ENCODE measurements around the gene MCF2L2. TPM values are rescaled to one million over a fixed set of nuclear protein-coding genes. Genes with fewer than 3 reads are reported as not detected.

Gene MCF2L2
- total RNA-seq, 1 donor from 2014 or later: 2.0 TPM

DNA sequence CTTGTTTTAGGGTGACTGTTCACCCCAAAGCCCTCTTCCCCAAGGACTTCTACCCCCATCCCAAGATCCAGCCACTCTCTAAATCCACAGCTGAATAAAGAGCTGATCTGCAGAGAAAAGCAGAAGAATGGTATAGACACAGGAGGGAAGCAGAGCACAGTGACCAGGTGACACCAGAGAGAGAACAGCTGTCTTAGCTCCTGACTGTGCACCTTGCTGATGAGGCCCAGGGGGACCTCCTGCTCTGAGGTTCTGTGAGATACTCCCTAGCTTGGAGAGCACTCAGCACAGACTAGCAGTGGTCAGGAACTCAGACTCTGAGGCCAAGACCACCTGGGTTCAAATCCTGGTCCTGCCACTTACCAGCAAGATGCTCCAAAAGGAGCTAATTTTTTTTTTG, 17.7 kb downstream of the MCF2L2 start:
- Histone ChIP-seq H3K27me3 (no peaks in the 10 kb centered on the region), H3K27ac (no peak overlapping the region), H3K4me1 (no peaks in the 10 kb centered on the region), H3K9me3 (no peaks in the 10 kb centered on the region), H3K36me3 (no peaks in the 10 kb centered on the region), H3K4me3 (no peak overlapping the region)
- TF ChIP-seq, protein P1, sequence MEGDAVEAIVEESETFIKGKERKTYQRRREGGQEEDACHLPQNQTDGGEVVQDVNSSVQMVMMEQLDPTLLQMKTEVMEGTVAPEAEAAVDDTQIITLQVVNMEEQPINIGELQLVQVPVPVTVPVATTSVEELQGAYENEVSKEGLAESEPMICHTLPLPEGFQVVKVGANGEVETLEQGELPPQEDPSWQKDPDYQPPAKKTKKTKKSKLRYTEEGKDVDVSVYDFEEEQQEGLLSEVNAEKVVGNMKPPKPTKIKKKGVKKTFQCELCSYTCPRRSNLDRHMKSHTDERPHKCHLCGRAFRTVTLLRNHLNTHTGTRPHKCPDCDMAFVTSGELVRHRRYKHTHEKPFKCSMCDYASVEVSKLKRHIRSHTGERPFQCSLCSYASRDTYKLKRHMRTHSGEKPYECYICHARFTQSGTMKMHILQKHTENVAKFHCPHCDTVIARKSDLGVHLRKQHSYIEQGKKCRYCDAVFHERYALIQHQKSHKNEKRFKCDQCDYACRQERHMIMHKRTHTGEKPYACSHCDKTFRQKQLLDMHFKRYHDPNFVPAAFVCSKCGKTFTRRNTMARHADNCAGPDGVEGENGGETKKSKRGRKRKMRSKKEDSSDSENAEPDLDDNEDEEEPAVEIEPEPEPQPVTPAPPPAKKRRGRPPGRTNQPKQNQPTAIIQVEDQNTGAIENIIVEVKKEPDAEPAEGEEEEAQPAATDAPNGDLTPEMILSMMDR (IDR thresholded peaks at IDR 0.05): no peak
- no peak for TF ChIP-seq POLR2A (IDR thresholded peaks at IDR 0.05)
- no peak for TF ChIP-seq POLR2AphosphoS5 (IDR thresholded peaks at IDR 0.05; ENCODE audit: insufficient read depth in 1 of 2, low read depth in 1 of 2)
- DNase-seq (ENCODE audit: extremely low spot score in 2 of 2): no peak
- intact Hi-C loops (cut with DNase I): no loop called here

DNA sequence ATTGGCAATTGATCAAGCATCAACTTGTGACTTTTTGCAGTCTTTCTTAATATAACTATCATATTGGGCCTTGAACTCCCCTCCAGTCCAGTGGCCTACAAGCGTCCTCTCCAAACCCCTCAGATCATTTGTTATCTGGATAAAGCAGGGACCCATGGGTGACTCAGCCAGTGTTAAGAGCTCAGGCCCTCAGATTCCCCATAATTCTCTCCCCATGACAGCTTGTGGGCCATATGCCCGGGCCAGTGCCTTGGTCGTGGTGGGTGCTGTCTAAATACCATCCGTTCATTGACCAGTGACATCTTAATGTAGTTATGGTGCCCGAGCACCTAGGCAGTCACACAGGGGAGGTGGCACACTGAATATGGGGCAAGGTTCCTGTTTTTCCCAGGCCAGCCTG, 18.1 kb downstream of the MCF2L2 start:
- DNase-seq (ENCODE audit: extremely low spot score in 2 of 2): no peak
- H3K4me3 ChIP-seq: no peak overlapping the region
- H3K4me1 ChIP-seq: no peaks in the 10 kb centered on the region
- no peaks in the 10 kb centered on the region for H3K36me3 ChIP-seq
- no peak overlapping the region for H3K27ac ChIP-seq
- no peaks in the 10 kb centered on the region for H3K27me3 ChIP-seq
- no peaks in the 10 kb centered on the region for H3K9me3 ChIP-seq
- intact Hi-C loops (cut with DNase I): no loop called here
- TF ChIP-seq POLR2A (IDR thresholded peaks at IDR 0.05) (no peak), POLR2AphosphoS5 (IDR thresholded peaks at IDR 0.05; ENCODE audit: insufficient read depth in 1 of 2, low read depth in 1 of 2) (no peak)
- TF ChIP-seq, protein P1 (IDR thresholded peaks at IDR 0.05): no peak

DNA sequence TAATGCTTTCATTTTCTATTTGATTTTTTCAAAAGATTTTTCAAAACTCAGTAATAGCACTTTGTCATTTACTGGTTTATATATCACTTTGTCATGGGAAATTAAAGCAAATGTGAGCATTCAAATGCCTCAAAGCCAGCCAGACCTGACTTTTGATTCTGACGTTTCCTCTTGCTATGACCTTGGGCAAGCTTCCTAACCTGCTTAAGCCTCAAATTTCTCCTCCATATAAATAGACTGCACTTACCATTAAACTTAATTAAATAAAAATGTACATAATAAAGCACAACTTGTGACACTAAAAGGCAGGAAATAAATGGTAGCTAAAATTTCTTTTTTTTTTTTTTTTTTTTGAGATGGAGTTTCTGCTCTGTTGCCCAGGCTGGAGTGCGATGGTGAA, 19.2 kb downstream of the MCF2L2 start:
- DNase-seq (ENCODE audit: extremely low spot score in 2 of 2): no peak
- H3K4me3 ChIP-seq: no peak overlapping the region

DNA sequence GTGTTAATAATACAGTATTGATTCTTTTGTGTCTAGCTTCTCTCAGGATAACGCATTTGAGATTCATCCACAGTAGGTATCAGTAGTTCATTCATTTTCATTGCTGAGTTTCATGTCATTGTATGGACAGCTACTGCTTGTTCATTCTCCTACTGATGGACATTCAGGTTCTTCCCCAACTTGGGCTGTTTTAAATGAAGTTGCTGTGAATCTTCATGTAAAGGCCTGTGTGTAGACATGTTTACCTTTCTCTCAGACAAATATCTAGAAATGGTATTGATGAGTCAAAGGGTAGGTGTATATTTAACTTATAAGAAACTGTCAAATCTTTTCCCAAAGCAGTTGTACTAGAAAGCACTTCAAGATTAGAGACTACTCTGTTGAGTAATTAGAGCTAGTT, 26.7 kb downstream of the MCF2L2 start:
- Histone ChIP-seq H3K9me3 (no peaks in the 10 kb centered on the region), H3K27ac (no peak overlapping the region), H3K4me1 (no peaks in the 10 kb centered on the region), H3K27me3 (no peaks in the 10 kb centered on the region), H3K4me3 (no peak overlapping the region), H3K36me3 (no peaks in the 10 kb centered on the region)
- DNase-seq (ENCODE audit: extremely low spot score in 2 of 2): no peak
- intact Hi-C loops (cut with DNase I): no loop called here
- TF ChIP-seq POLR2AphosphoS5 (IDR thresholded peaks at IDR 0.05; ENCODE audit: insufficient read depth in 1 of 2, low read depth in 1 of 2) (no peak), POLR2A (IDR thresholded peaks at IDR 0.05) (no peak)
- TF ChIP-seq, protein P1 (IDR thresholded peaks at IDR 0.05): no peak

More for the DNA sequence above, 19.2 kb downstream of the MCF2L2 start:
- intact Hi-C loops (cut with DNase I): no loop called here
- H3K36me3 ChIP-seq: no peaks in the 10 kb centered on the region
- H3K4me1 ChIP-seq: no peaks in the 10 kb centered on the region
- no peaks in the 10 kb centered on the region for H3K27me3 ChIP-seq
- H3K27ac ChIP-seq: no peak overlapping the region
- no peak for TF ChIP-seq POLR2AphosphoS5 (IDR thresholded peaks at IDR 0.05; ENCODE audit: insufficient read depth in 1 of 2, low read depth in 1 of 2)
- TF ChIP-seq, protein P1 (IDR thresholded peaks at IDR 0.05): no peak
- no peak for TF ChIP-seq POLR2A (IDR thresholded peaks at IDR 0.05)
- H3K9me3 ChIP-seq: no peaks in the 10 kb centered on the region

DNA sequence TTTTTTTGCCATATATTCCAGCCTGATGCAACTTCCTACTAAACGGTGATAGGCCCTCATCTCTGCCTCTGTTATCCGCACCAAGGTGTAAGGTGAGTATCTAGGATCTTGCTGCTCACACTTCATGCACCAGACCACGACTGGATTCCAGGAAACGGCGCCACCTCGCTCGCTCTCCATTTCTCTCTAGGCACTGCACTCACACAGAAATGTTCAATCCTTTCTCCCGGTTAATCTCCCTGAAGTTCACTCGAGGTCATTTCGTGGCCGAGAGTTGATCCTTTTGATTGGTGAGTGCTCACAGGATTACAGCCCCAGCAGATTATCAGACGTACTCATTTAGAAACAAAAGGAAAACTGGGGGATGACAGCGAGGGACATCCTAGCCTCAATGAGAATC, 28.1 kb downstream of the MCF2L2 start:
- no peak overlapping the region for H3K27ac ChIP-seq
- H3K36me3 ChIP-seq: no peaks in the 10 kb centered on the region
- no peaks in the 10 kb centered on the region for H3K27me3 ChIP-seq
- H3K9me3 ChIP-seq: no peaks in the 10 kb centered on the region
- H3K4me3 ChIP-seq: no peak overlapping the region
- TF ChIP-seq POLR2A (IDR thresholded peaks at IDR 0.05) (no peak), POLR2AphosphoS5 (IDR thresholded peaks at IDR 0.05; ENCODE audit: insufficient read depth in 1 of 2, low read depth in 1 of 2) (no peak)
- TF ChIP-seq, protein P1 (IDR thresholded peaks at IDR 0.05): no peak
- no peak for DNase-seq (ENCODE audit: extremely low spot score in 2 of 2)
- intact Hi-C loops (cut with DNase I): no loop called here
- H3K4me1 ChIP-seq: no peaks in the 10 kb centered on the region

Measured in vagina (tissue), 2 donors.